ENCODE results near the gene SRM.

DNA sequence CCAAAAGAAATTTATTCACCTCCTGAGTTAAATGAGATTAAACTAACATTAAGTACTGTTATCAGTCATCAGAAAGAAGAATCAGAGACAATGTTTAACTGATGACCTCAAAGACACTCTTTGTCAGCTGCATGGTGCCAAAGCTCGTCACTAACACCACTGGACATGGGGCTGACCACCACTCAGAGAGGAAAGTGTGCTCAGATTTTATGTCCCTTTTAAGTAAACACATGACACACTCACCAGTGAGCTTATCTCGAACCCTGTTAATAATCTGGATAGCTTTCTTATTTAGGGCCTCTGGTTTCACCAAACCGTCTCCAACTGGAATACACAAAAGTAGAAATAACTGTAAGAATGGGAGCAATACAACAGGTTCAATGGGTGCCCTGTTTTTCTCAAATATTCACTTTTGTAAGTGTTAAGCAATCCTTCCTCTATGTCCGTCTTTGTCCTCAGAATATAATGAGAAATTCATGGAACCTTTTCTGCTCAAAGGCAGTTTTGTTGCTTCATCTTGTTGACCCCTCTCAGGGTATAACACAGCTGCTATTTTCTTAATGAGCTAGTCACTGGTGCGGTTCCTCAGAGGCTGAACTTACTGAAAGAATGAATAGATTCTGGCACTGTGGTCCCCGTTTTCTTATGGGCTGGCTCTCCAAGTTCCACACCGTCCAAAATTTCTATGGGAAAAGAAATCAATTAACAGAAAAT lies 49.4 kb upstream of the SRM start:
- TF ChIP-seq, protein P1, sequence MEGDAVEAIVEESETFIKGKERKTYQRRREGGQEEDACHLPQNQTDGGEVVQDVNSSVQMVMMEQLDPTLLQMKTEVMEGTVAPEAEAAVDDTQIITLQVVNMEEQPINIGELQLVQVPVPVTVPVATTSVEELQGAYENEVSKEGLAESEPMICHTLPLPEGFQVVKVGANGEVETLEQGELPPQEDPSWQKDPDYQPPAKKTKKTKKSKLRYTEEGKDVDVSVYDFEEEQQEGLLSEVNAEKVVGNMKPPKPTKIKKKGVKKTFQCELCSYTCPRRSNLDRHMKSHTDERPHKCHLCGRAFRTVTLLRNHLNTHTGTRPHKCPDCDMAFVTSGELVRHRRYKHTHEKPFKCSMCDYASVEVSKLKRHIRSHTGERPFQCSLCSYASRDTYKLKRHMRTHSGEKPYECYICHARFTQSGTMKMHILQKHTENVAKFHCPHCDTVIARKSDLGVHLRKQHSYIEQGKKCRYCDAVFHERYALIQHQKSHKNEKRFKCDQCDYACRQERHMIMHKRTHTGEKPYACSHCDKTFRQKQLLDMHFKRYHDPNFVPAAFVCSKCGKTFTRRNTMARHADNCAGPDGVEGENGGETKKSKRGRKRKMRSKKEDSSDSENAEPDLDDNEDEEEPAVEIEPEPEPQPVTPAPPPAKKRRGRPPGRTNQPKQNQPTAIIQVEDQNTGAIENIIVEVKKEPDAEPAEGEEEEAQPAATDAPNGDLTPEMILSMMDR (conservative IDR thresholded peaks at IDR 0.05 in 1 of 2, IDR thresholded peaks at IDR 0.05 in 1 of 2; ENCODE audit: low read depth in 1 of 2, low read length in 2 of 2), result no peak
- TF ChIP-seq EZH2 (IDR thresholded peaks at IDR 0.05; ENCODE audit: low read length, missing control alignments), result no peak

All from fibroblast of lung (primary cell).